ENCODE results near the gene PARK7.
"Not testable (repeated sequence)": the region's sequence is repeated elsewhere in the genome, so short reads cannot be mapped to it uniquely, and the experiment has no call there.

Gene PARK7

DNA sequence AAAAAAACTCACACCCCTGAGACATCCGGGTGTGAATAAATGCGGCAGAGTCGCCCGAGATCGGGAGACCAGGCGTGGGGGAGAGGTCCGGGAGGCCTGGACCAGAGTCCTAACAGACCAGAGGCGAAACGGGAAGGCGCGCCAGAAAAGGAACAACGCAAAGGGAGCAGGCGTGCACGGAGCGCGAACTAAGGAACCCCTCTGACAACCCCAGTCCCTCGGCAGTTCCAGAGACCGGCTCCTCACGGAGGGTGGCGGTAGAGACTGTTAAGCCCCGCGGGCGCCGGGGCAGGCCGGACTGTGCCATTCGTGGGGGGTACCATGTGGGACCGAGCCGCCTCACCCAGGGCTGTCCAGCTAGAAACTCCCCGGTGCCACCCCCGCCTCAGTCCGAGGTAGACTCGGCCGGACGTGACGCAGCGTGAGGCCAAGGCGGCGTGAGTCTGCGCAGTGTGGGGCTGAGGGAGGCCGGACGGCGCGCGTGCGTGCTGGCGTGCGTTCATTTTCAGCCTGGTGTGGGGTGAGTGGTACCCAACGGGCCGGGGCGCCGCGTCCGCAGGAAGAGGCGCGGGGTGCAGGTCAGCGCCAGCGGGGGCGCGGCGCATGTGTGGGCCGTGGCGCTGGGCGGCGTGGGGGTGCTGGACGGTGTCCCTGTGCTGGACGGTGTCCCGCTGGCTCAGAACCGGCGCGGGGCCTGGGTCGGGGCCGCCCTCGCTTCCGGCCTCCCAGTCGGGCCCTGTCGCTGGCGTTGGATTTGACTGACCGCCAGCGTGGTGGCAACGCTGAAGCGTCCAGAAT is at the start of gene PARK7:
Gene PARK7, plus strand, starts transcription at position 496 of the 798 bp plus-strand sequence. CDS start 1,075 bp downstream, outside the sequence.
- peak; percentile 95 for DNase-seq (ENCODE audit: low read depth, low spot score)
- TF ChIP-seq, protein P1, sequence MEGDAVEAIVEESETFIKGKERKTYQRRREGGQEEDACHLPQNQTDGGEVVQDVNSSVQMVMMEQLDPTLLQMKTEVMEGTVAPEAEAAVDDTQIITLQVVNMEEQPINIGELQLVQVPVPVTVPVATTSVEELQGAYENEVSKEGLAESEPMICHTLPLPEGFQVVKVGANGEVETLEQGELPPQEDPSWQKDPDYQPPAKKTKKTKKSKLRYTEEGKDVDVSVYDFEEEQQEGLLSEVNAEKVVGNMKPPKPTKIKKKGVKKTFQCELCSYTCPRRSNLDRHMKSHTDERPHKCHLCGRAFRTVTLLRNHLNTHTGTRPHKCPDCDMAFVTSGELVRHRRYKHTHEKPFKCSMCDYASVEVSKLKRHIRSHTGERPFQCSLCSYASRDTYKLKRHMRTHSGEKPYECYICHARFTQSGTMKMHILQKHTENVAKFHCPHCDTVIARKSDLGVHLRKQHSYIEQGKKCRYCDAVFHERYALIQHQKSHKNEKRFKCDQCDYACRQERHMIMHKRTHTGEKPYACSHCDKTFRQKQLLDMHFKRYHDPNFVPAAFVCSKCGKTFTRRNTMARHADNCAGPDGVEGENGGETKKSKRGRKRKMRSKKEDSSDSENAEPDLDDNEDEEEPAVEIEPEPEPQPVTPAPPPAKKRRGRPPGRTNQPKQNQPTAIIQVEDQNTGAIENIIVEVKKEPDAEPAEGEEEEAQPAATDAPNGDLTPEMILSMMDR (IDR thresholded peaks at IDR 0.05; ENCODE audit: insufficient read depth, low read length, missing control alignments), result peak; percentile 65
- CTCF ChIA-PET, result interaction anchor here (7.7 kb wide), 1 partner anchor 13 kb away, joined by 56 read pairs; no protein-coding TSS in a partner anchor
- H3K4me3 ChIP-seq (ENCODE audit: low read depth, low read length), result peak within 1 kb of the TSS; percentile 93
- POLR2A ChIA-PET, result interaction anchor here (0.6 to 1.4 kb wide), 10 partner anchors 12 to 436 kb away, joined by 3 to 7 read pairs (median 3); no protein-coding TSS in a partner anchor

- H3K4me3 ChIP-seq (ENCODE audit: low read depth, low read length), result no peak overlapping the region
- CTCF ChIA-PET, result interaction anchor here (1.6 to 2.0 kb wide), 4 partner anchors 9 to 244 kb away, joined by 5 to 13 read pairs (median 10); no protein-coding TSS in a partner anchor
- no peak for DNase-seq (ENCODE audit: low read depth, low spot score)
- TF ChIP-seq, protein P1 (IDR thresholded peaks at IDR 0.05; ENCODE audit: insufficient read depth, low read length, missing control alignments), result no peak
- POLR2A ChIA-PET, result no interaction called here
Observed at GRCh38 chr1:7912145-7912544, 49.4 kb upstream of the PARK7 start.

DNA sequence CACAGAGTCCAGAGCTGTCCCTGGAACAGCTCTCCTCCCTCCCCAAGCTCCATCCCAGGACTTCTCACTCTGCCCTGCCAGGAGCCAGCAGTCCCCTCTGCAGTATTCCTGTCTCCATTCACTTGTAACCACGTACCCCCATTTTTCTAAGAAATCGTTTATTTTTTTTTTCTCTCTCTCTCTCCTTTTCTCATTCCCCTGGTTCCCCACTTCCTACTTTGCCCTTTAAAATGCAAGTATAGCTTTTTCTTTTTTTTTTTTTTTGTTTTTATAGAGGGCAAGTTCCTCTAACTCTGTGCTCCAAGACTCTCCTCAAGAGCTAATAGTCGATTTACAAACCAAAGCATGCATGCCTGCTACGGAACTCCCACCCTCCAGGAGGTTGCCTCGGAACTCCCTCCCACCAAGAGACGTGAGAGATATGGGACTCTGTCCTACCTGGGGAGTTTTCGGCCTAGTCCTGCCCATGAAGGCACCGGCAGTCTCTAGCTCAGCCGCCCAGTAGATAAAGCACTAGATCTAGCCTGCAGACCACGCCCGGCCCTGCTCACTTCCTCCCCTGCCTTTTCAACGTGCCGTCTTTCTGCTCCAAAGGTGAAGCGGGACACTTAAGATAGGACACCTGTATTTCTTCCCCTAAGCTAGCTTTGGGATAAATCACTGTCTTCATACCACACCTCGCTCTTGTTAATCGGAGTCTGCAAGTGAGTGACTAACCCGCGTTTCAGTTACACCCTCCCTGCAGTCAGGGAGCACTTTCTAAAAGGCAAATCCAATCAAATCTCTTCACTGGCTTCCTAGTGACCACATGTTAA is 48.6 kb upstream of the PARK7 start:
- POLR2A ChIA-PET, result no interaction called here

GRCh38 chr1:7915826-7916500 is 45.5 kb upstream of the PARK7 start:
- TF ChIP-seq, protein P1 (IDR thresholded peaks at IDR 0.05; ENCODE audit: insufficient read depth, low read length, missing control alignments), result no peak
- POLR2A ChIA-PET, result interaction anchor here (1.1 kb wide), 1 partner anchor 45 kb away, joined by 3 read pairs; the partner anchor contains the start of gene PARK7
- CTCF ChIA-PET, result interaction anchor here (1.0 to 3.5 kb wide), 6 partner anchors 9 to 248 kb away, joined by 4 to 13 read pairs (median 7); no protein-coding TSS in a partner anchor
- no peak overlapping the region for H3K4me3 ChIP-seq (ENCODE audit: low read depth, low read length)
- DNase-seq (ENCODE audit: low read depth, low spot score), result no peak

More for the DNA sequence above, 48.6 kb upstream of the PARK7 start:
- H3K4me3 ChIP-seq (ENCODE audit: low read depth, low read length), result no peak overlapping the region
- CTCF ChIA-PET, result interaction anchor here (1.2 to 2.0 kb wide), 5 partner anchors 8 to 245 kb away, joined by 3 to 13 read pairs (median 7); no protein-coding TSS in a partner anchor
- TF ChIP-seq, protein P1 (IDR thresholded peaks at IDR 0.05; ENCODE audit: insufficient read depth, low read length, missing control alignments), result no peak
- DNase-seq (ENCODE audit: low read depth, low spot score), result no peak

DNA sequence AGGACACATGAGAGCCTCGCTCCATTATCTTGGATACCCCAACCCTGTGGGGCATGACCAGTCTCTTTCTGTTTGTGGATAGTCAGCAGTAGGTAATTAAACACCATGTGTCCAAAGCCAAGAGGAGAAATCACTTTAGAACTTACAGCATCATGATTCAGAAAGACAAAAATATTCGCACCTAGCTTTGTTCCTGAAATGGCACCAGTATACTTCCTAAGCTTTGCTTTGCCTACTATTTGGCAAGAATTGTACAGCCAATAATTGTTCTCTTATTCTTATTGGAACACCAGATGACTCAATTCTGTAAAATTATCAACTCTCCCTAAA is 45.0 kb upstream of the PARK7 start:
- no peak for DNase-seq (ENCODE audit: low read depth, low spot score)
- ChIA-PET CTCF (interaction anchor here (1.0 to 3.5 kb wide), 6 partner anchors 10 to 248 kb away, joined by 4 to 13 read pairs (median 7); no protein-coding TSS in a partner anchor), POLR2A (interaction anchor here (1.1 kb wide), 1 partner anchor 45 kb away, joined by 3 read pairs; the partner anchor contains the start of gene PARK7)
- TF ChIP-seq, protein P1 (IDR thresholded peaks at IDR 0.05; ENCODE audit: insufficient read depth, low read length, missing control alignments), result no peak
- H3K4me3 ChIP-seq (ENCODE audit: low read depth, low read length), result no peak overlapping the region

DNA sequence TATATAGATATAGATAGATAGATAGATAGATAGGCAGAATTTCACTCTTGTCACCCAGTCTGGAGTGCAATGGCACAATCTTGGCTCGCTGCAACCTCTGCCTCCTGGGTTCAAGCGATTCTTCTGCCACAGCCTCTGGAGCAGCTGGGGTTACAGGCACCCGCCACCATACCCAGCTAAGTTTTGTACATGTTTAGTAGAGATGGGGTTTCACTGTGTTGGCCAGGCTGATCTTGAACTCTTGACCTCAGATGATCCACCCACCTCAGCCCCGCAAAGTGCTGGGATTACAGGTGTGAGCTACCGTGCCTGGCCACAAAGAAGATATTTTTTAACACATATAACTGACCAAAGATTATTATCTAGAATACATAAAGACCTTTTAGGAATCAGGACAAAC is 43.5 kb upstream of the PARK7 start:
- H3K4me3 ChIP-seq (ENCODE audit: low read depth, low read length); DNase-seq (ENCODE audit: low read depth, low spot score); POLR2A ChIA-PET: not testable (repeated sequence)
- CTCF ChIA-PET, result interaction anchor here (1.4 to 1.9 kb wide), 2 partner anchors 11 to 249 kb away, joined by 3 to 5 read pairs; no protein-coding TSS in a partner anchor

Data from AG04449 (cell line).